Coronary artery (tissue), 2 donors: ENCODE results near the gene DHX36.

Source experiments
- DNase-seq: peaks from one replicate; pipeline ENCODE4 v3.0.0-alpha.2; 2017; ENCODE audit warnings: low spot score
- H3K27ac ChIP-seq, 2 donors: fragments of 200-600 bp; sonication (generic); one replicate each; pipeline ENCODE4 v1.5.1; 2016 to 2019
- H3K4me3 ChIP-seq: fragments of 200-600 bp; sonication (generic); 2 replicates; pipeline ENCODE4 v1.5.1; 2016; ENCODE audit warnings: mild to moderate bottlenecking, moderate library complexity
- TF ChIP-seq, protein P1 (sequence below): fragments of 200-600 bp; sonication (generic); IDR thresholded peaks from one replicate; pipeline ENCODE4 v1.5.1; 2019; ENCODE audit warnings: antibody characterized with exemption

DHX36 gene

DNA sequence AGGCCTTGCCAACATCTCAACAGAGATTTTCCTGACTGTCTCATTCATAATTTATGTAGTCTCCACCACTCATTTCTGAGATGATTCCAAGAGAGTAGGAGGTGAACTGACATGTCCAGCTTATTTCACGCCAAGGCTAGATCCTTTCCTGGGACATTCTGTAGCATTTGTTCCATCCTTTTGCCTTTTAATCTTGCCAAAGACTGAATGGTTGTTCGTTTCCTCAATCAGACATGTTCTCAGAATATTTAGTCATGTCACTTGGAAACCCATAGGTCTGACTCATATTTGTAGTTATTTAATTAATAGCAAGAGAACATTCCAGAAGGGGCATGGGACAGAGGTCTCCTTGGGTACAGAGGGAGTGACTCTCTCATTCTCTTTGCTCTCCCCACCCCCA, 80.9 kb downstream of the DHX36 start:
- TF ChIP-seq, protein P1, sequence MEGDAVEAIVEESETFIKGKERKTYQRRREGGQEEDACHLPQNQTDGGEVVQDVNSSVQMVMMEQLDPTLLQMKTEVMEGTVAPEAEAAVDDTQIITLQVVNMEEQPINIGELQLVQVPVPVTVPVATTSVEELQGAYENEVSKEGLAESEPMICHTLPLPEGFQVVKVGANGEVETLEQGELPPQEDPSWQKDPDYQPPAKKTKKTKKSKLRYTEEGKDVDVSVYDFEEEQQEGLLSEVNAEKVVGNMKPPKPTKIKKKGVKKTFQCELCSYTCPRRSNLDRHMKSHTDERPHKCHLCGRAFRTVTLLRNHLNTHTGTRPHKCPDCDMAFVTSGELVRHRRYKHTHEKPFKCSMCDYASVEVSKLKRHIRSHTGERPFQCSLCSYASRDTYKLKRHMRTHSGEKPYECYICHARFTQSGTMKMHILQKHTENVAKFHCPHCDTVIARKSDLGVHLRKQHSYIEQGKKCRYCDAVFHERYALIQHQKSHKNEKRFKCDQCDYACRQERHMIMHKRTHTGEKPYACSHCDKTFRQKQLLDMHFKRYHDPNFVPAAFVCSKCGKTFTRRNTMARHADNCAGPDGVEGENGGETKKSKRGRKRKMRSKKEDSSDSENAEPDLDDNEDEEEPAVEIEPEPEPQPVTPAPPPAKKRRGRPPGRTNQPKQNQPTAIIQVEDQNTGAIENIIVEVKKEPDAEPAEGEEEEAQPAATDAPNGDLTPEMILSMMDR = no peak
- no peak for DNase-seq
- no peak overlapping the region for H3K4me3 ChIP-seq
- H3K27ac ChIP-seq = peak overlapping the region; percentile 53 to 87

DNA sequence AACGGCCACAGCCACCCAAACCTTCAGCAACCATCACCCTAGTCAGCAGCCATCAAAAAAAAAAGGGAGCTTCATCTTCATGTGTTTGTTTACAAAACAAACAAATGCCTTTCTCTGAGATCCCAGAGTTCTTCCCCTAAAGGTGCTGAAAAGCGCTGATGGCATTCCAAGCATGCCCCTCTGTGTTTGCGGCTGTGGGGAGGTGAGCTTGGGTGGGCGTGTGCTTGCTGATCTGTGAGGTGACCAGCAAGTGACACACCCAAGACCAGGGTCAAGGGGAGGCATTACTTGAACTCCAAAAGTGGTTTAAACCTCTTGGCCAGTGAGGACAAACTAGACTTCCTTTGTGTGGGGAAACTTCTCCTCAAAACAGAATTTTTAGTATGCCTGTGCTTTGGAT, 81.5 kb downstream of the DHX36 start:
- TF ChIP-seq, protein P1 = no peak
- Histone ChIP-seq H3K27ac (peak overlapping the region; percentile 53 to 87), H3K4me3 (no peak overlapping the region)
- no peak for DNase-seq

DNA sequence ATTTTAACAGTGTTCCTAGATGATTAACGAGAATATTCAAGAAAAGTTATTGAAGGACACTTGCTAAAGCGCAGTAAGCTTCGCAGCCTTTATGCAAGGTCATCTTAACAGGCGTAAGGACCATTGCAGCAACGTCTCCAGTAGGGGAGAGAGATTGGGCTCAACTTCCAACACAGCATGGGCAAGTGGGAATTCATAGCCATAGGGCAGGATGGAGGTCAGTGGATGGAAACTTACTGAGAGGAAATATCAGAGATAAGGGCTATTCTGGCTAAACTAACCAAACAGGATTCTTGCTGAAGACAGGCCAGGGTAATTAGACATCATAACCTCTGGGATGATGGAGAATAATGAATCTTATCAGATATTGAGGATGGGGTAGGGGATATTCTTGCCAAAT, 82.8 kb downstream of the DHX36 start:
- TF ChIP-seq, protein P1 = no peak
- Histone ChIP-seq H3K4me3 (no peak overlapping the region), H3K27ac (peak overlapping the region; percentile 17 to 66)
- DNase-seq = no peak

DNA sequence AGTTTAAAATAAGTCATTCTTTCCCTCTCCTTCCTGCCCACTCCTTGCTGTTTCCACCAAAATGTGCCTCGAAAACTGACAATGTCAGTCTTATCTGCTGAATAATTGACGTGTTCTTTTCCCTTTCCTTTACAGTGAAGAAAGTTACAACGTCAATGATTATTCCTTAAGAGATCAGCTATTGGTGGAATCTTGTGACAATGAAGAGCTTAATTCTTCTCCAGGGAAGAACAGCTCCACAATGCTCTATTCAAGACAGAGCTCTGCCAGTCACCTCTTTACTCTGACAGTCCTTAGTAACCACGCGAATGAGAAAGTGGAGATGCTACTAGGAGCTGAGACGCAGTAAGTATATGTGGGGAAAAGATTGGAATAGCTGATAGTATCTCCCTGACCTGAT, 84.1 kb downstream of the DHX36 start:
- TF ChIP-seq, protein P1 = no peak
- DNase-seq = no peak
- Histone ChIP-seq H3K27ac (no peak overlapping the region), H3K4me3 (no peak overlapping the region)

DNA sequence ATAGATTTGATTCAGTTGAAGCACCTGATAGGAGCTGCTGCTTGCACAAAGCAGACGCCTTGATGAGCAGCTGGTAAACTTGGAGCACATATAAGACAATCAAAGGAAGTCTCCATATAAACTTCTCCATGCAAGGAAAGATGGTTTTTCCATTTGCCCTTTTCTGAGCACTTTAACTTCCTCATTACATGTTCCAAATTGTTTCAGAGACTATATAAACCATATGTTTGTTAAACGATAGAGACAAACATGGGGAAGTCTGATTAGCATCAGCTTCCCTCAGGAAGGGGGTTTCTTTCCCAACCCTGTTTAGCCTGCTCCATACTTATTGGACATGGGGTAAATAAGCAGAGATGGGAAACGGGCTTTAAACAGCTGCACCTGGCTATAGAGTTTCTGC, 88.0 kb downstream of the DHX36 start:
- DNase-seq = no peak
- Histone ChIP-seq H3K27ac (no peak overlapping the region), H3K4me3 (no peak overlapping the region)
- TF ChIP-seq, protein P1 = no peak

DNA sequence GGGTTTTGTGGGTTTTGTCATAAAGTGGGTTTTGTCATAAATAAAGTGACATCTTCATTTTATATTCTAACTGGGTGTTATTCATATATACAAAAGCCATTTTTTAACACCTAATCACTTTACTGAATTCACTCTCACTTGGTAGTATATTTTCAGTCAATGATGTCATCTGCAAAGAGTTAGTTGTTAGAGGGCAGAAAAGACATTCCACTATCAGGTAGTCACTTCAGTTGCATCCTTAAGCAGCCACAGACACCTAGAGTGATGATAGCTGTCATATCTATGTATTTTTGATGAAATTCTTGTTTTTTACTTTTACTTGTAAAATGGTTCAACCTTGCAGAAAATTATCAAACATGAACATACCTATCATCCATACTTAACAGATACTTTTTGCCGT, 89.0 kb downstream of the DHX36 start:
- Histone ChIP-seq H3K4me3 (no peak overlapping the region), H3K27ac (no peak overlapping the region)
- no peak for DNase-seq
- TF ChIP-seq, protein P1 = no peak

DNA sequence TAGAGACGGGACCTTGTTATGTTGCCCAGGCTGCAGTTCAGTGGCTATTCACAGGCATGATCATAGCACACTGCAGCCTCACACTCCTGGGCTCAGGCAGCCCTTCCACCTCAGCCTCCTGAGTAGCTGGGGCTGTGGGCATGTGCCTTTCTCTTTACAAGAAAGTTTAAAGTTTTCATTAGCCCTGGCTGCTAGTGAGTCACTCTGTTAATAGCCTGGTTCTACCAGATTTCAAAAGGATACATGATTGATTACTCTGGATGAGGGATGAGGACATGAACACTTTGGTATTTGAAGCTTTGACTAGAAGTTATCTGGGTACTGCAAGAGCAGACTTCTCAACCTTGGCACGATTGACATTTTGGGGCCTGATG, 95.1 kb downstream of the DHX36 start:
- no peak overlapping the region for H3K27ac ChIP-seq
- TF ChIP-seq, protein P1 = no peak
- no peak overlapping the region for H3K4me3 ChIP-seq
- DNase-seq = no peak
